T-helper 1 cell treated with Interleukin-12 subunit alpha and Interleukin-12 subunit beta and Interleukin-4 antibody, amounts not matched to agents 30 ng/mL and 1 ng/mL, for 36 hours (primary cell): ENCODE measurements around the gene RANBP17. TPM values are rescaled to one million over a fixed set of nuclear protein-coding genes. Genes with fewer than 3 reads are reported as not detected.
"Not testable (repeated sequence)": the region's sequence is repeated elsewhere in the genome, so short reads cannot be mapped to it uniquely, and the experiment has no call there.

Experiments
- intact Hi-C: fragments of 100-400 bp; cut with micrococcal nuclease; formaldehyde crosslinking; loops from one replicate; pipeline ENCODE4 v1.15.1; 2024
- total RNA-seq: library from RNA; stranded (reverse); gene quantifications from 2 replicates; pipeline ENCODE4 v1.2.3, GENCODE V29; 2022

RANBP17 gene
- not detected in 2 replicates for total RNA-seq

DNA sequence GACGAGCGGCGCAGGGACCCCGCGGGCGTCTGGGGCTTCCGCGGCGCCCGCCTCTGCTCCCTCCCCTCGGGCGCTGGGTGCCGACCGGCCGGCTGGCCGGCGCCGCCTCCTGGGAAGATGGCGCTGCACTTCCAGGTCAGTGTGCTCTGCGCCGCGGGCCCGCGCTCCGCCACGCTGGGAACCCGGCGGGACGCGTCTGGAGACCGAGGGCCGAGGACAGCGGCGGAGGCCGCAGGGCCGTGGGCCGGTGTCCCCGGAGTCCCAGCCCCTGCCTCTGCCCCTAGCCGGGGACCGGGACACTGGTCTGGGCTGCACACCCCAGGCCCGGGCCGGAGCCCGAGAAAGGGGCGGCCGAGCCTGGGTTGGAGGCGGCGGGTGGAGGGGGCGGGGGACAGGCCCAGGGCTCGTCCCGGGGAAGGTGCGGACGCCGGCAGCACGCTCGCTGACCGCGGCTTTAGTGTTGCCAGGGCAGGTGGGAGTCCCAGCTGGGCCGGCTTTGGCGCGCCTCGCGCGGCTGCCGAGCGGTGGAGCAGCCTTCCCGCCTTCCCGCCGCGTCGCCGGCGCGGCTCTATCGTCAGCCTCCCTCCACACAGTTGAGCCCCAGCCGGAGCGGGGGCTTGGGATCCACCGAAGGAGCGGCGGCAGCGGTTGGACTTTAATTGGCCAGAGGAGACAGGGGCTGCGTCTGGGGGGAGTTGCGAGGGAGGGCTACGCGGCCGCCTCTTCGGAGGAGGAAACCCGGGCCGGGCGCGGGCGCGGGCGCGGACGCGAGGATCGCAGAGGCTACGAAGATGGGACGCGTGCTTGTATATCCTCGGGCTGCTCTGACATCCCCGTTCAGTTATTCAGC, at the start of gene RANBP17:
Gene RANBP17, plus strand, starts transcription at position 102 of the 850 bp plus-strand sequence.
- intact Hi-C loops, result no loop called here

DNA sequence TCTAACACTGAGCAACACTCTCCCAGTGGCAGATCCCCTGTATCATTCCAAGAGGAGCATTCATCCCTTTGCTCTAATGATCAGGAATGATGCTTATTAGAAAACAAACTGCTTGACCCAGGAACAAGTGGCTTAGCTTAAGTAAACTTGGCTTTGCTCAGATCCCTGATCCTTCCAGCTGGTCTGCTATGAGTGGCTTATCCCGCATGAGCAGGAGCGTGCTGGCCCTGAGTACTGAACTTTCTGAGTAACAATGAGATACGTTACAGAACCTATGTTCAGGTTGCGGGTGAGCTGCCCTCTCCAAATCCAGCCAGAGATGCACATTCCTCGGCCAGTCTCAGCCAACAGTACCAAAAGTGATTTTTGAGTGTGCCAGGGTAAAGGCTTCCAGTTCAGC, 48.6 kb upstream of the RANBP17 start:
- intact Hi-C loops, result no loop called here

DNA sequence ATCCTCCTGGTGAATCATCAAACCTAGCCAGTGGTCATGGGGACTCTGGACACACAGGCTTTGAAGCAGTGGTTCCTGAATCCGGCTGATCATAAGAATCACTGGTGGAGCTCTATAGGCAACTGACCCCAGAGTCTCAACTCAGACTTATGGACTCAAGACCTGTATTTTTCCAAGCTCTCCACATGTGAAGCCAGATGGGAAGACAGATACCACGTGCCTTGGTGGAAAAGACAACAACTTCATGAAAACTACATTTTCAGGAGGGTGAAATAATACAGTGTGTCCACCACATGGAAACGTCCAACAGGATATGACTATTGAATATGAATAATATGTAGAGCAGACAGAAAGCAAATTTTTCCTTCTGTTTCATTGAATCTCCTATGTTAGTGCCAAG, 44.6 kb upstream of the RANBP17 start:
- intact Hi-C loops, result no loop called here

DNA sequence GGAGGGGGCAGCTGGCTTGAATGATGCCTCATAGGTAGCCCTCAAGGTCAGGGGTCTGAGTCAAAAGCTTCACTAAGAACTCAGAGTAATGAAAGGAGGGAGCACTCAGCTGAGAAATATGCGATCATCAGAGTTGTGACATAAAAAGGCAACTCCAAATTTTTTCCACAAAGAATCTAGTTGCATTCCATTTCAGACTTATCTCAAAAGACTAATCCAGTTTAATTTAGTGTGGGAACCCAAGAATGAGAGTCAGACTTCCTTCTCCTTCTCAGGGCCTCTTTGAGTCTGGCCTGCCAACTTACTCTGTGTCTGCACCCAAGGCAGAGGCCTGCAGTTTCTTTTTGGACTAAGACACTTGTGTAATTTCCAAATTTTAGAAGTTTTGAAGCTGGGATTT, 43.6 kb upstream of the RANBP17 start:
- intact Hi-C loops, result no loop called here

- intact Hi-C loops, result no loop called here
Measured at GRCh38 chr5:170819824-170820223, 42.0 kb upstream of the RANBP17 start.

DNA sequence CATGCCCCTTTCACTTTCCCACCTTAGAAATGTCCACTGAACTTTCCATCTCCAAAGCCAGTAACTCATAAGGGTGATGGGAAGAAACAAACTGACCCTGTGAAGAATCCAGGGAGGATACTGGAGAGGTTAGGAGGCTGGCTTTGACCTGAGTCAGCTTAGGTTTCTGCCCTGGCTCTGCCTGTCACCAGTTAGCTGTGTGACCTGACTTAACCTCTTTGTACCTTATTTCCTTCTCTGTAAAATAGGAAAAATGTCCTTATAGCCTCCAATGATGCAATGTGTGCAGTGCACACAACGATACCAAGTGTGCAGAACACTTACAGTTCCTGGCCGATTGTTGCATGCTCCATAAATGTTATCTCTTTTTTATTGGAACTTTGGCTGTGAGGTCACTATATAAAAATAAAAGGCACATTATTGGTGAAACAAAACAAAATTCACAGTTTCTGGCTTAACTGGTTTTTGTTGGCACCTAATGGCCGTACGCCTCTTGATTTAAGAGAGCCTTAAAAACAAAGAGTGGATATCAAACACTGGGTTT, 40.5 kb upstream of the RANBP17 start:
- intact Hi-C loops, result no loop called here

GRCh38 chr5:170826117-170826516, 35.7 kb upstream of the RANBP17 start:
- intact Hi-C loops, result no loop called here

GRCh38 chr5:170832241-170832640, 29.6 kb upstream of the RANBP17 start:
- intact Hi-C loops, result no loop called here

- intact Hi-C loops, result not testable (repeated sequence)
Measured at GRCh38 chr5:170833981-170834380, 27.8 kb upstream of the RANBP17 start.

DNA sequence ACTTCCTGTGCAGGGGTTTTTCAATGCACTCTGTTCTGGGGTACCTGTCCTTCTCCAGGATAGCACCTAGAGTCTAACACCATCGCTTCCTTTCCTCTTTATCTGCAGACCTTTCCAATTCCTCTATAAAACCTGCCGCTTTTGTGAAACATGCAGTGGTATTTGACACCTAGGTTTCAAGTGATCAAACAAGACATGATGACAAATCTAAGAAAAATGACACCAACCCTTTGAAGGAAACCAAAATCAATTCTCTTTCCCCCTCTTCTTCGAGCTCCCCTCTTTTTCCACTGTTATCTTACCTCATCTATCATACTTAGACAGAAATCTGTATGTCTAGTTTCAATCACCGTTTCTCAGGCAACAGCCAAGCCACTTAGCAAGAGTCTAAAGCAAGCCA, 25.6 kb upstream of the RANBP17 start:
- intact Hi-C loops, result no loop called here

DNA sequence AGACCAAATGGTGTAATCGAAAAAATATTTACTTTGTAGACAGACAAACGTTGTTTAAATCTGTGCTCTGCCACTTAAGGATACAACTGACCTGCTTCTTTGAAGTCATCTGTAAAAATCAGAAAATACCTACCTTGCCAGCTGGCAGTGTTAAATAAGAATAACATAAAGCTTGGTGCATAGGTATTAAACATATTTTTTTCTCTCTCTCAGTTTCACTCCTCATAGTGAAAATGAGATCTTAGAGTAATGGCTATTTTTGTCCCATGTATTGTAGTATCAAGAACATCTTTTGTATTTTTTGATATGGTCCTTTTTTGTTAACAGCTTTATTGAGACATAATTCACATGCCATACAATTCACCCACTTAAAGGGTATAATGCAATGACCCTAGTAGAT, 17.9 kb upstream of the RANBP17 start:
- intact Hi-C loops, result no loop called here

DNA sequence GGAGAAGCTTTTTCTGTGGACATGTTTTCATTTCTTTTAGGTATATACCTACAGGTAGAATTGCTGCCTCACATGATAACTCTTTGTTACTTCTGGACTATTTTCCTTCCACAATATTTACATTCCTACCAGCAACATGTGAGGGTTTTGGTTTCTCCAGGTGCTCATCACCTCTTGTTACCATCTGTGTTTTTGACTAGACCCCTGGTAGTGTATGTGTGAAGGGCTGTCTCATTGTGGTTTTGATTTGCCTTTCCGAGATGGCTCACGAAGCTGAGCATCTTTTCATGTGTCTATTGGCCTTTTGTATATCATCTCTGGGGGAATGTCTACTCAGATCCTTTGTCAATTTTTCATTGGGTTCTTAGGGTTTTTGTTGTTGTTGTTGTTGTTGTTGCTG, 17.2 kb upstream of the RANBP17 start:
- intact Hi-C loops, result no loop called here

DNA sequence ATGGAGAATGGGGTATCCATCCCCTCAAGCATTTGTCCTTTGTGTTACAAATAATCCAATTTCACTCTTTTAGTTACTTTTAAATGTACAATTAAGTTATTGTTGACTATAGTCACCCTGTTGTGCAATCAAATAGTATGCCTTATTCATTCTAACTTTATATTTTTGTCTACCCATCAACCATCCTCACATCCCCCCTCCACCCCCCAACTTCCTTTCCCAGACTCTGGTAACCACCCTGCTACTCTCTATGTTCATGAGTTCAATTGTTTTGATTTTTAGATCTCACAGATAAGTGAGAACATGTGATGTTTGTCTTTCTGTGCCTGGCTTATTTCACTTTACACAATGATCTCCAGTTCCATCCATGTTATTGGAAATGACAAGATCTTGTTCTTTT, 15.4 kb upstream of the RANBP17 start:
- intact Hi-C loops, result no loop called here

GRCh38 chr5:170846846-170847245, 15.0 kb upstream of the RANBP17 start:
- intact Hi-C loops, result no loop called here

GRCh38 chr5:170848033-170848432, 13.8 kb upstream of the RANBP17 start:
- intact Hi-C loops, result no loop called here

- intact Hi-C loops, result no loop called here
Measured at GRCh38 chr5:170849374-170849773, 12.4 kb upstream of the RANBP17 start.

- intact Hi-C loops, result no loop called here
Measured at GRCh38 chr5:170854566-170854965, 7.3 kb upstream of the RANBP17 start.

DNA sequence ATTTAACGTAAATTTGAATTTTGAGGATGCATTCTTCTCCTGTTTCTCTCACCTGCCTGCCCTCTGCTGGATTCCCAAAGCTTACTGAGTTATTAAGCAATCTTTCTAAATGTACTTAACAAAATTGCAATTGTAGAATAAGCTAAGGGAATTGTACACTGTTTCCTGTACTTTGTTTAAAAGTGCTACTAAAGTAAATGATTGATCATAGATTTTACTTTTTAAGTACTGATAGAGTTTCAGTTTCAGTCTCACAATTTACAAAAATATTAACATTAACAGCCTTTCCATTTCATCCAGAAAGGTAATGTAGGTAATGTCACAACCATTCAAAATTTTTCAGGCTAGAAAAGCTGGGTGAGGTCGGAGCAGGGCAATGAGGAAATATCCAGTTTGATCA, 4.8 kb upstream of the RANBP17 start:
- intact Hi-C loops, result no loop called here

DNA sequence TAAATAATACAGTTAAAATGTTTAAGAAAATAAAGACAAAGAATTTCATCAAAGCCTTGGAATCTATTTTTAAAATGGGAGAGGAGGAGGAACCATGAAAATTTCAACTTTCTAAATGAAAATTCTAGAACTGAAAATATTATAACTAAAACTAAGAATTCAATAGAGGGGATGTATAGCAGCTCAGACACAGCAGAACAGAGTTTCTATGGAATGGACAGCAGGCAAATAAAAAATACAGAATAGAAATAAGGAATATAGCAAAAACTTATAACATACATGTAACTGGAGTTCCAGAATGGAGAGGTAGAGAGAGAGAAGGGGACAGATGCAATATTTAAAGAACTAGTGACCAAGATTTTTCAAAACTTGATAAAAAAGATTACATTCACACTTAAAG, 1.4 kb upstream of the RANBP17 start:
- intact Hi-C loops, result no loop called here

DNA sequence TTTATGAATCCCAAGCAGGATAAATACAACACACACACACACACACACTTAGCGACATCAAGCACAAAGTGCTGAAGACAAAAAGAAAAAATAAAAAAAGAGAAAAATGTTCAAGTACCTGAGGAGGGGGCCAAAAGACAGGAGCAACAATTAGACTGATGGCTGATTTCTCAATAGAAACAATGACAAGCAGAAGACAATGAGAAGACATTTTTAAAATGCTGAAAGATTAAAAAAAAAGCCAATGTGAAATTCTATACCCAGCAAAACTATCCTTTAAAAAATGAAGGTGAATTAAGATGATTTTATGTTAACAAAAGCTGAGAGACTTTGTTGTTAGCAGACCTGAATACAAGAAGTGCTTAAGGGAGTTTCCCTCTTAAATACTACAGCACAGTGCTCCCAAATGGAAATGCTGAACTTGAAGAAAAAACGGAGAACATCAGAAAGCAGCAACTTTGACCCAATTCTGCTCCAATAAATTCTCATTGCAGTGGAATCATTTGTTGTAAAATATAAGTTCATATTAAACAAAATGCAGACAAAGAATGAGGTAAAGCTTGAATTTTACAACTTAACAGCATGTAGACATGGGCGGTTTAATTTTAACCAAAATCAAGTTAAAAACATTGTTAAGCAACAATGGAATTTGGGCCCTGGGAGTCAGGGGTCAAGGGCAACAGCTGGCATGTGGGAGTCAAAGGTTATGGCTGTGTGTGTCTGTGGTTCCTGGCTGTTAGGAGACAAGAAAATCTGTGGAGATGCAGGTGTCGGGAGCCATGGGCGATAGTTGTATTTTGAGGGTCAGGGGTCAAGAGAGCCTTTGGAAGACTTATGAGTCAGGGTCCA, 776 bp upstream of the RANBP17 start:
- intact Hi-C loops, result no loop called here

GRCh38 chr5:170861667-170861916, 226 bp upstream of the RANBP17 start:
- intact Hi-C loops, result no loop called here

GRCh38 chr5:170863646-170864045, 1.8 kb downstream of the RANBP17 start:
- intact Hi-C loops, result no loop called here

- intact Hi-C loops, result no loop called here
Measured at GRCh38 chr5:170865622-170866021, 3.8 kb downstream of the RANBP17 start.
